Tibial artery (tissue), 4 donors: Measurements from ENCODE around the gene FHOD3.

Source experiments
- DNase-seq, 2 donors: peaks; one replicate each; pipeline ENCODE4 v3.0.0-alpha.2; 2019
- H3K27ac ChIP-seq, 2 donors: fragments of 200-600 bp; sonication (generic) in 1 of 2; 1 replicate in 1 of 2; 2 replicates in 1 of 2; pipeline ENCODE4 v1.5.1; 2018 to 2019; ENCODE audit warnings: mild to moderate bottlenecking in 1 of 2
- H3K27me3 ChIP-seq, 2 donors: fragments of 200-600 bp; sonication (generic) in 1 of 2; one replicate each; pipeline versions ENCODE4 v1.5.1 to v1.6.0; 2016 to 2019
- H3K36me3 ChIP-seq, 3 donors: fragments of 200-600 bp; sonication (generic) in 2 of 3; one replicate each; pipeline ENCODE4 v1.5.1; 2016 to 2019; ENCODE audit warnings: mild to moderate bottlenecking in 2 of 3
- H3K4me1 ChIP-seq, 4 donors: fragments of 200-600 bp; sonication (generic) in 2 of 4; 1 replicate in 3 of 4; 2 replicates in 1 of 4; pipeline ENCODE4 v1.5.1; 2016 to 2019
- H3K4me3 ChIP-seq, 2 donors: fragments of 200-600 bp; sonication (generic) in 1 of 2; 1 replicate in 1 of 2; 2 replicates in 1 of 2; pipeline ENCODE4 v1.5.1; 2018 to 2019; ENCODE audit warnings: mild to moderate bottlenecking in 2 of 2
- H3K9me3 ChIP-seq, 3 donors: fragments of 200-600 bp; sonication (generic) in 1 of 3; one replicate each; pipeline ENCODE4 v1.5.1; 2016 to 2019
- CTCF ChIP-seq, 2 experiments: fragments of 200-600 bp in 1 of 2; fragments of 450-650 bp in 1 of 2; IDR thresholded peaks; one replicate each; pipeline ENCODE4 v1.5.1; 2017 to 2019; ENCODE audit warnings: antibody characterized with exemption in 2 of 2, mild to moderate bottlenecking in 1 of 2, moderate library complexity in 1 of 2
- intact Hi-C: fragments of 100-400 bp; cut with DNase I; formaldehyde crosslinking; loops from one replicate; pipeline ENCODE4 v1.15.0; 2023; ENCODE audit warnings: low total_unique reads

Gene FHOD3

GRCh38 chr18:36401462-36401861, 103.9 kb downstream of the FHOD3 start:
- Histone ChIP-seq H3K27ac (no peak overlapping the region), H3K4me3 (no peak overlapping the region), H3K9me3 (peaks cover 0 to under 1% (median 0%) of the 10 kb centered on the region in 3 donors), H3K4me1 (peaks cover 0 to 70% (median 23%) of the 10 kb centered on the region in 4 donors), H3K36me3 (no peaks in the 10 kb centered on the region), H3K27me3 (no peaks in the 10 kb centered on the region)
- intact Hi-C loops: no loop called here
- no peak for TF ChIP-seq CTCF (IDR thresholded peaks at IDR 0.05)
- DNase-seq: no peak

- Histone ChIP-seq H3K27me3 (no peaks in the 10 kb centered on the region), H3K4me3 (no peak overlapping the region), H3K4me1 (peaks cover 0 to 62% (median 20%) of the 10 kb centered on the region in 4 donors), H3K36me3 (no peaks in the 10 kb centered on the region), H3K9me3 (no peaks in the 10 kb centered on the region), H3K27ac (peak overlapping the region; percentile 25 to 45)
- TF ChIP-seq CTCF (IDR thresholded peaks at IDR 0.05): no peak
- DNase-seq: peak; percentile 61 to 87
- intact Hi-C loops: no loop called here
Observed at GRCh38 chr18:36402765-36403396, 105.4 kb downstream of the FHOD3 start.

GRCh38 chr18:36403896-36404820, 106.6 kb downstream of the FHOD3 start:
- no peak for TF ChIP-seq CTCF (IDR thresholded peaks at IDR 0.05)
- Histone ChIP-seq H3K4me1 (peaks cover 0 to 62% (median 15%) of the 10 kb centered on the region in 4 donors), H3K36me3 (no peaks in the 10 kb centered on the region), H3K27me3 (no peaks in the 10 kb centered on the region), H3K4me3 (no peak overlapping the region), H3K27ac (peak overlapping the region in 1 of 2 donors; percentile 45), H3K9me3 (no peaks in the 10 kb centered on the region)
- no peak for DNase-seq
- intact Hi-C loops: no loop called here

- H3K9me3 ChIP-seq: no peaks in the 10 kb centered on the region
- TF ChIP-seq CTCF (IDR thresholded peaks at IDR 0.05): no peak
- H3K27me3 ChIP-seq: no peaks in the 10 kb centered on the region
- no peak overlapping the region for H3K4me3 ChIP-seq
- H3K4me1 ChIP-seq: peaks cover 0 to 53% (median 5%) of the 10 kb centered on the region in 4 donors
- no peak overlapping the region for H3K27ac ChIP-seq
- H3K36me3 ChIP-seq: no peaks in the 10 kb centered on the region
- DNase-seq: no peak
- intact Hi-C loops: no loop called here
Observed at GRCh38 chr18:36405611-36406010, 108.1 kb downstream of the FHOD3 start.

GRCh38 chr18:36406805-36407204, 109.3 kb downstream of the FHOD3 start:
- Histone ChIP-seq H3K27ac (no peak overlapping the region), H3K36me3 (no peaks in the 10 kb centered on the region), H3K4me1 (peaks cover 0 to 55% (median 5%) of the 10 kb centered on the region in 4 donors), H3K27me3 (no peaks in the 10 kb centered on the region), H3K4me3 (no peak overlapping the region), H3K9me3 (no peaks in the 10 kb centered on the region)
- DNase-seq: no peak
- intact Hi-C loops: no loop called here
- TF ChIP-seq CTCF (IDR thresholded peaks at IDR 0.05): no peak
